Peyer's patch (tissue), 4 donors: ENCODE results near the gene VMAC.

Experiments used
- POLR2A ChIP-seq, 2 donors: fragments of 450-650 bp; IDR thresholded peaks; one replicate each; pipeline ENCODE4 v1.5.1; 2017; ENCODE audit warnings: antibody characterized with exemption in 2 of 2, mild to moderate bottlenecking in 2 of 2, moderate library complexity in 2 of 2
- TF ChIP-seq, protein P1 (sequence below), 6 experiments: fragments of 450-650 bp in 4 of 6; fragments of 200-600 bp in 2 of 6; sonication (generic) in 1 of 6; IDR thresholded peaks; one replicate each; pipeline ENCODE4 v1.5.1; 2017 to 2019; ENCODE audit warnings: antibody characterized with exemption in 6 of 6, mild to moderate bottlenecking in 3 of 6, moderate library complexity in 1 of 6

GRCh38 chr19:5892772-5893275 is 11.8 kb upstream of the VMAC start:
- TF ChIP-seq, protein P1, sequence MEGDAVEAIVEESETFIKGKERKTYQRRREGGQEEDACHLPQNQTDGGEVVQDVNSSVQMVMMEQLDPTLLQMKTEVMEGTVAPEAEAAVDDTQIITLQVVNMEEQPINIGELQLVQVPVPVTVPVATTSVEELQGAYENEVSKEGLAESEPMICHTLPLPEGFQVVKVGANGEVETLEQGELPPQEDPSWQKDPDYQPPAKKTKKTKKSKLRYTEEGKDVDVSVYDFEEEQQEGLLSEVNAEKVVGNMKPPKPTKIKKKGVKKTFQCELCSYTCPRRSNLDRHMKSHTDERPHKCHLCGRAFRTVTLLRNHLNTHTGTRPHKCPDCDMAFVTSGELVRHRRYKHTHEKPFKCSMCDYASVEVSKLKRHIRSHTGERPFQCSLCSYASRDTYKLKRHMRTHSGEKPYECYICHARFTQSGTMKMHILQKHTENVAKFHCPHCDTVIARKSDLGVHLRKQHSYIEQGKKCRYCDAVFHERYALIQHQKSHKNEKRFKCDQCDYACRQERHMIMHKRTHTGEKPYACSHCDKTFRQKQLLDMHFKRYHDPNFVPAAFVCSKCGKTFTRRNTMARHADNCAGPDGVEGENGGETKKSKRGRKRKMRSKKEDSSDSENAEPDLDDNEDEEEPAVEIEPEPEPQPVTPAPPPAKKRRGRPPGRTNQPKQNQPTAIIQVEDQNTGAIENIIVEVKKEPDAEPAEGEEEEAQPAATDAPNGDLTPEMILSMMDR (IDR thresholded peaks at IDR 0.05) = no peak
- no peak for TF ChIP-seq POLR2A (IDR thresholded peaks at IDR 0.05)
